ENCODE measurements around the gene TACR2.

The TACR2 gene

GRCh38 chr10:69416695-69417094, at the start of gene TACR2:
Gene TACR2, minus strand, starts transcription at chr10:69416918. Its CDS starts 595 bp downstream, at chr10:69416323.
- no peak for DNase-seq (ENCODE audit: low read depth in 1 of 2, low spot score in 1 of 2)

DNA sequence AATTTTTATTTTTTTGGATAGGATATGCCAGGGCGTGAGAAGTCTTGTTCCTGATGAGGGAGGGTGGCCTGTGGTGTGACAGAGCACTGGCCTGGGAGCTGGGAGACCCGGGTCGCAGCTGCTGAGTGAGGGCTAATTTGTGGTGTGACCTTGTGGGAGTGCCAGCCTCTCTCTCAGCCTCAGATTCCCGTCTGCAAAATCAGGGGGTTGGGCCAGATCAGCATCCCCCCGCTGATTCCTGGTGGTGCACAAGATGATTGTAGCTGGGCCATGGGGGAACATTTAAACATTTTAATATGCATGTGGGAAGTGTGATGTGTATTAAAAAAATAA, 49.4 kb upstream of the TACR2 start:
- no peak for DNase-seq (ENCODE audit: low read depth in 1 of 2, low spot score in 1 of 2)

DNA sequence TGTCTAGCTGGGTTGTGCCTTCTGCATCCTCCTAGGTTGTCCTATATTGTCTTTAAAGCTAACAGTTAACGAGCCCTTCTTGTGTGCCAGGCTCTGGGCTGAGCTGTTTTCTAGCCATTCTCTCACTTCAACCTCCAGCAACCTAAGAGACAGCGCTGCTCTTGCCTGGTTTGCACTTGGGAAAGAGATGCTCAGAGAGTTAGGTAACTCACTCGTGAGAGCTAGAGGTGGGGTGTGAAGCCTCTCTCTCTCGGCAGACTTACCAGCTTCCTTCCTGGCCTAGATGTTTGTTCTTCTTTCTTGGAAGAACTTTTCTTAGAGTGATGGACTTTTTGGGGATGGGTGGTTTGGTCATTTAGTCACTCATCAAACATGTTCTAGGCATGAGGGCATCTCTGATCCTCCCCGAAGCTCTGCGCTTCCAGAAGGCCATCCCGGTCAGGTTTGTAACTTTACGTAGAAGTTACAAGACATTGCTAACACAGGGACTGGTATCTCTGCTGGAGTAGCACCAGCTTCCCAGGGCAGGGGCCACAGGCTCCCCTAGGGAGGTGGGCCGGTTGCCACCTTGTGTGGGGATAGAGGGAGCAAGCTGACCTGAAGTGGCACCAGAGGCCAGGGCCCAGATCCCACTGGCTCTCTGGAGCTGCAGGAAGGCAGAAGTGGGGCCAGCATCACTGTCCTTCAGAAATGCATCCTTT, 48.9 kb upstream of the TACR2 start:
- no peak for DNase-seq (ENCODE audit: low read depth in 1 of 2, low spot score in 1 of 2)

DNA sequence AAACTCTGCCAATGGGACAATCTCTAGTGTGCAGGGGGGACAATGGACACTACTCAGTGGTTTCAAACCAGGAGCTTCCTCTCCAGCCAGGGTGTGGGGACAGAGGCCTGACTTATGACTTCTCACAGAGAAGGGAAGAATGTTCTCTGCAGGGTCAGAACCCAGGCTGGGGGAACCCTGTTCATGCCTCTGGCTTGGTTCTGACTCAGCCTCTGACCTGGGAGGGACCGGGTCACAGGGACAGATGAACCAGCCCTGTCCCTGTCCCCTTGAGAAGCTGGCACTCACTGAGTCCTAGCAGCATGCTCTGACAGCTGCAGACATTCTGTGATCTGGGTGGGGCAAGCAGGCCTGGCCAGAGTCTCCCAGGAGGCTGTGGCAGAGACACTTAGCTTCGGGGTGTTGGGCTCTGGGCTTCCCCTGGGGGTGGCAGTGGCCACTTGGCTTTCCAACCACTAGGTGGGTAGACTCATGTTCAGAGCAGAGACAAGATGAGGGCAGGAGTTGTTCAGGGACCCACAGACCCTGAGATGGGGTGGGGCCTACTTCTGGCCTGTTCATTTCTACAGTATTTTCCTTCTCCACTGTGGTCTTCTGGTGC, 48.2 kb upstream of the TACR2 start:
- no peak for DNase-seq (ENCODE audit: low read depth in 1 of 2, low spot score in 1 of 2)

- no peak for DNase-seq (ENCODE audit: low read depth in 1 of 2, low spot score in 1 of 2)
Observed at GRCh38 chr10:69464401-69464800, 47.7 kb upstream of the TACR2 start.

DNA sequence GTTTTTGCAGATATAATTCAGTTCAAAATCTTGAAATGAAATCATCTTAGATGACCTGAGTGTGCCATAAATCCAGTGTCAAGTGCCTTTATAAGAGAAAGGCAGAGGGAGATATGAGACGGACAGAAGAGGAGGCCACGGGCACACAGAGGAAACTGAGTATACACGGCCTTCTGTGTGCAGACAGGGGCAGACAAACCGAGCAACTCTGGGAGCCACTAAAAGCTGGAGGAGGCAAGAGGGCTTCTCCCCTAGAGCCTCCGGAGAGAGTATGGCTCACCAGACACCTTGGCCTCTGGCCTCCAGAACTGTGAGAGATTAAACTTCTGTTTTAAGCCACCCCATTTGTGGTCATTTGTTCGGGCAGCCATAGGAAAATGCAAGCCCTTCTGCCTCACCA, 47.2 kb upstream of the TACR2 start:
- DNase-seq (ENCODE audit: low read depth in 1 of 2, low spot score in 1 of 2), result no peak

DNA sequence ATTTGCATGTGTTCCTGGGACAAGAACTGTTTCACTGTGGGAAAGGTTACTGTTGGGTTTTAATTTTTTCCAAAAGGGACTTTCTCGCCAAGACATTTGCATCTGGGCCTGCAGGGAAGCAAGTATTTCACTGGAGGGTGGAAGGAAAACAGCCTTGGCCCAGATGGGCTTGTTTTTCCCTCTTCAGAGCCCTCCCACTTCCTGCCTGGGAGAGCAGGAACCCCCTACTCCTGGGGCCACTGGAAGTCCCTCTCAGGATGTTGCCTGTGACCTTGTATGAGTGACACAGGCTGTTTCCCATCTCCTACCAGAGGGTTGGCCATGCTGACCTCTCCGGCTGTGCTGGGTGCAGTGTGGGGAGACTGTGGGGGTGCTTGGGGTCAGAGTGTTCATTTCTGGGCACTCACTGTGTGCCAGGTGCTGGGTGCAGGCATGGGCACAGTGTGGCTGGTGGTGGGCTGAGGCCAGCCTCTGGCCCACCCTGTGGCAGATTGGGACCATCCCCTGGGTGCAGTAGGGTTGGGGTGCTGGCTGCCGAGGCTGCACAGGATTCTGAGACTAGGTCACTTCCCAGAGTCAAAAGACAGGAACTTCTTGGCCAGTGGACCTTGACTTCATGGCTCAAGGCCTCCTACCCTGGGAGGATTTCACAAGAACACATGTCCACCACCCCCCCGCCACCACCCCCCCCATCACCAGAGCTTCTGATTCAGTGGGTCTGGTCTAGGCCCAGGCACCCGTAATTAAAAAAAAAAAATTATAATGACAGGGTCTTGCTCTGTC, 44.7 kb upstream of the TACR2 start:
- DNase-seq (ENCODE audit: low read depth in 1 of 2, low spot score in 1 of 2), result no peak

DNA sequence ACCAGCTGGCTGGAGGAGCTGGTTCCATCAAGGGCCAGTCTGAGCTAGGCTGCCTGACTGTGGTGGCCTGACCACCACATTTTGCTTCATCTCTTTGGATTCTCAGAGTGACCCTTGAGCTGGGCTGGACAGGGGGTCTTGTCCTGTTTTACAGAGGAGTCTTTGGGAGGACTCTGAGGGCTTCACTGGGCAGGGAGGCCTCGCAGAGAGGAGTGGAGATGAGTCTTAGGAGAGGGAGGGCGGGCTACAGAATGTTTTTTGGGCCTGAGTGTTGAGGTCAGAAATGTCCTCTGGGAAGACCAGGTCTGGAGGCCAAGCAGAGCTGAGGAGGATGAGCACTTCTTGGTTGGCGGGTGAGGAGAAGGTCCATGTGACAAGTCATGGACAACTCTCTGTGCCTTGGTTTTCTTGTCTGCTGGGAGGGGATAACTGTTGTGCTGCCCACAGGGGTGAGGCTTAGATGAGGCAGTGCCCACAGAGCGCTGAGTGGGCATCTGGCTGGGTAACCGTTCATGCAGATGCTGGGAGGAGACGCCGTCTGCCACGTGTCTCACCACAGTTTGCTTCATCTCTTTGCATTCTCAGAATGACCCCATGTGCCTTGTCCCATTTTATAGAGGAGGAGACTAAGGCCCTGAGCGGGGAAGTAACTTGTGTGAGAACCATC, 44.0 kb upstream of the TACR2 start:
- no peak for DNase-seq (ENCODE audit: low read depth in 1 of 2, low spot score in 1 of 2)

DNA sequence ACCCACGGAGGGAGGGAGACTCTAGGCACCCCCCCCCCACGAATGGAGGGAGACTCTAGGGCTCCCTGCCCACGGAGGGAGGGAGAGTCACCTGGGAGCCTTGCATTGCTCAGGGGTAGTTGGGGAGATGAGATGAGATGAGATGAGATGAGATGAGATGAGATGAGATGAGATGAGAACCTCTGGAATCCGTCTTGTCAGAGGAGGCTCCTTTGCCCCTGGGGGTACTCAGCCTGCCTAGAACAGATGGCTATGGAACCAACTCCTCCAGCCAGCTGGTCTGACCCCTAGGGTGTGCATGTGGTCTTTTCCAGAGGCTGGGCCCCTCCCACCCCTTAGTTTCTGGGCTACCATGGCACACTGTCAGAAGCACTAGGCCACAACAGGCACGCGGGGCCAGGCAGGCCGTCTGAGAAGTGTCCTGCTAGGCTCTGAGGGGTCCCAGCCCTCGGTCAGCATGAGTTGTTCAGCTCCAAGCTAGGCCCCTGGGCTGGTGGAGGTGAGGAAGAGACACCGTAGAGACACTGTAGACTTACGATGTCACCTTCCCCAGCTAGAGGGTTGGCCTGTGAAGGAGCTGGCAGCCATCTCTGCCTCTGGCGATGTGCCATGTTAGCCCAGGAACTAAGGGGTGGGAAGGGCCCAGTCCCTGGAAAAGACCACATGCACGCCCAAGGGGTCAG, 43.3 kb upstream of the TACR2 start:
- DNase-seq (ENCODE audit: low read depth in 1 of 2, low spot score in 1 of 2), result no peak

GRCh38 chr10:69459101-69459790, 42.5 kb upstream of the TACR2 start:
- no peak for DNase-seq (ENCODE audit: low read depth in 1 of 2, low spot score in 1 of 2)

GRCh38 chr10:69458430-69459100, 41.8 kb upstream of the TACR2 start:
- DNase-seq (ENCODE audit: low read depth in 1 of 2, low spot score in 1 of 2), result no peak

DNA sequence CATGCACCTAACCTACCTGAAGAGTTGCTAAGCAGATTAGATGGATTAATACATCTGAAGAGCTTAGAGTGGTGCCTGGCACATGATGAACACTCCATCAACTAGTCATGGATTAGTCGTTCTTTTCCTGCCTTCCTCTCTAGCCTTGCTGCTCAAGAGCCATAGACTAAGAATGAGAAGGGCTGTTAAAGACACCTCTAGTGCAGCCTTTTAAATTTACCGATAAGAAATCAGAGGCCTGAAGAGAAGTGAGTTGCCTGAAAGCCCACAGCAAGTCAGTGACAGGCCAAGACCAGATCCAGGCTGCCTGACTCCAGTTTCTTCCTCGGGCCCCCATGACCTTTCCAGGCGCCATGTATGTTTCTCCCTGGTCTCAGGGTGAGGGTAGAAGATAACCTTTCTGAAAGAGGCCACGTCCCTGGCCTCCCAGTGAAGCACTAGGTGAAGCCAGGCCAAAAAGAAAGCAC, 41.1 kb upstream of the TACR2 start:
- no peak for DNase-seq (ENCODE audit: low read depth in 1 of 2, low spot score in 1 of 2)

- DNase-seq (ENCODE audit: low read depth in 1 of 2, low spot score in 1 of 2), result no peak
Observed at GRCh38 chr10:69456880-69457693, 40.4 kb upstream of the TACR2 start.

DNA sequence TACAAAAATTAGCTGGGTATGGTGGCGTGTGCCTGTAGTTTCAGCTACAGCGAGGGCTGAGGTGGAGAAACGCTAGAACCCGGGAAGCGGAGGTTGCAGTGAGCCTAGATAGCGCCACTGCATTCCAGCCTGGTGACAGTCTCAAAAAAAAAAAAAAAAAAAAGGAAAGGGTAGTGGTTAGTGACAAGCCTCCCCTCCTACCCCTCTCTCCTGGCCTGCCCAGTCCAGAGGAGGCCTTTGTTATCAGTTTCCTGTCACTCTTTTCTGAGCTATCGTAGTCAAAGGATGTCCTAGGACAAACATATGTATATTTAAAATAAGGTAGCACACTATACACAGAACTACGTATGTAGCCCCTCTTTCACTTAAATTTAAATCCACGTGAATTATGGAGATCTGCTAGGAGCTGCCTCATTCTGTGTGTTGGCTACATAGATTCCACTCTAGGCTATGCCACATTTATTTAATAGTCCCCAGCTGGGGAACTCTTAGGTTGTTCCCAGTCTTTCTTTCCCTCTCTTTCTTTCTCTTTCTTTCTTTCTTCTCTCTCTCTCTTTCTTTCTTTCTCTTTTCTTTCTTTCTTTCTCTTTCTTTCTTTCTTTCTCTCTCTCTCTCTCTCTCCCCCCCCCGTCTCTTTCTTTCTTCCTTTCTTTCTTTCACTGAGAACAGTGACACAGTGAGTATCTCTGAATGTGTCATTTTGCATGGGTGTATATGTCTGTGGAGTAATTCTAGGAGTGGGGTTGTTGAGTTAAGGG, 38.5 kb upstream of the TACR2 start:
- no peak for DNase-seq (ENCODE audit: low read depth in 1 of 2, low spot score in 1 of 2)

DNA sequence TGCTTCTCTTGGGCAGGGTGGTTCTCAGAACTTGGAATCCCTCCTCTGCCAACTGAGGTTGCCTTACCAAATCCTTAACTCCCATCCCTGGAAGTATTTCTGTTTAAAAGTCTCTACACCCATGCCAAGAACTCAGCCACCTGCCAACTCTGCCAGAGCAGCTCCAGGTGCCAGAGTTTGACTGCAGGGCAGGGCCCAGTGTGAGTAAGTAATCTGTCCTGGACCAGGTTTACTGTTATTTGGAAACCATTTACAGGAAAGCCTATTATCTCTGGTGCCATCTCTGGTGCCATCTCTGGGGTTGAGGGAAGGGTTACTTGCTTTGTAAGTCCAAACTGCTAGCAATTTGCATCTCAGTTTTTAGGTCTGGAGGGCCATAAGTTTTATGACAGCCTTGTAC, 37.1 kb upstream of the TACR2 start:
- DNase-seq (ENCODE audit: low read depth in 1 of 2, low spot score in 1 of 2), result no peak

DNA sequence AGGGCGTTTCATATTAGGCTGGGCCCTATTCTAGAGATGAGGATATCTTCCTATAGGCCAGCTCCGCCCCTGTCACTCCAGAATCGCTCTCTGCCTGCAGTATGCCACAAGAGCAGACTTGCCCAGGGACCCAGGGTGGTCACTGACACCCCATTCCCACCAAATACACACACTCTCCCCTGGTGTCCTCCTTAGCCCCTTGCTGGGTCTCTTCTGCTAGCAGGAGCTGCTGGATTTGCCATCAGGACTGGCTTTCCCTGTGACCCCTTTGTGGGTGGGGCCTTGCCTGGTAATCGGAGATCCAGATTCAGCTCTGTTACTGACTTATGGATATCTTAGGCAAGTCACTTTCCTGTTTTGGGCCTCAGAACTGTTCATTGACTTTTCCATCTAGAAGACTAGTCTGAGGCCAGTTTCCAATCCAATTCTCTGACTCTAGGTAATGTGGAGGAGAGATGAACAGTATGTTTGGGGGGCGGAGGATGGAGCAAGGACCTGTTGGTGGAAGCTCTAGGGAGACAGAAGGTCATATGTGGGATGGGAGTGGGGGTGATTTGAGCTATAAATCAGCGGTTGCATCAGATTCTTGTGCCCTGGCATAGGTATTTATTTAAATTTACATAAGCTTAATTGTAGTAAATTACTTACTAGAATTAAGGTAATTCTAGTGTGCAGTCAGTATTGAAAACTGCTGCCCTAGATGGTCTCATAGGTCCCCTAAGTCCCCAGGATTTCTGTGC, 36.1 kb upstream of the TACR2 start:
- DNase-seq (ENCODE audit: low read depth in 1 of 2, low spot score in 1 of 2), result no peak

DNA sequence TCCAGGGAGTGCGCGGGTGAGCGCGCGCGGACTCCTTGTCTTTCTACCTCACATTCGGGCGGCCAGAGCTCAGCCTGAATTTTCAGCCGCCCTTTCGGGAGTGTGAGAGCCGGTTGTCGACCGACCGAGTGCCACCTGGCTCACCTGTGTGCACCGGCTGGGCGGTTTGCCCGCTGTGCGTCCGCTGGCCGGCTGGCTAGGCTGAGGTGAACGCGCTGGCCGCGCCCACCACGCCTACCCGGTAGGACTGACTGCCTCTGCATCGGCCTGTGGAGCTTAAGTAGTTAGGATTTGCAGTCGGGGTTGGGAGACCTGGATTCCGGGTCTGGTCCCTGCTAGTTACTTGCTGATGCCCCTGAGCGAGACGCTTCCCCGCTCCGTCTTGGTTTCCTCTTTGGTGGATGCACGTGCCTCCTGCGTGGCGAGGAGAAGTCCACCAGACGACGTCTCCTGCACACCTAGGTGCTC, 35.1 kb upstream of the TACR2 start:
- no peak for DNase-seq (ENCODE audit: low read depth in 1 of 2, low spot score in 1 of 2)
